HG03280 (cell line): ENCODE data around the gene CCT3.
"Not testable (repeated sequence)": the region's sequence is repeated elsewhere in the genome, so short reads cannot be mapped to it uniquely, and the experiment has no call there.

Experiments
- ATAC-seq: cut with Tn5 transposase; IDR thresholded peaks from one replicate; pipeline ENCODE4 v1.9.1; 2021; ENCODE audit warnings: mild to moderate bottlenecking, moderate library complexity; ENCODE audit not compliant: unreplicated experiment

Gene CCT3

GRCh38 chr1:156338180-156338976 is at the start of gene CCT3, which contains the start of gene TSACC:
CCT3 (minus strand) TSS chr1:156338292; CDS start chr1:156338184, 108 bp downstream.
TSACC (plus strand) TSS chr1:156338526; CDS start chr1:156339758, 1,232 bp downstream.
- peak; percentile 93 for ATAC-seq

GRCh38 chr1:156387870-156388173 is 49.7 kb upstream of the CCT3 start:
- ATAC-seq: no peak

- no peak for ATAC-seq
Measured at GRCh38 chr1:156386949-156387869, 49.1 kb upstream of the CCT3 start.

GRCh38 chr1:156386134-156386901 is 48.2 kb upstream of the CCT3 start:
- ATAC-seq: no peak

DNA sequence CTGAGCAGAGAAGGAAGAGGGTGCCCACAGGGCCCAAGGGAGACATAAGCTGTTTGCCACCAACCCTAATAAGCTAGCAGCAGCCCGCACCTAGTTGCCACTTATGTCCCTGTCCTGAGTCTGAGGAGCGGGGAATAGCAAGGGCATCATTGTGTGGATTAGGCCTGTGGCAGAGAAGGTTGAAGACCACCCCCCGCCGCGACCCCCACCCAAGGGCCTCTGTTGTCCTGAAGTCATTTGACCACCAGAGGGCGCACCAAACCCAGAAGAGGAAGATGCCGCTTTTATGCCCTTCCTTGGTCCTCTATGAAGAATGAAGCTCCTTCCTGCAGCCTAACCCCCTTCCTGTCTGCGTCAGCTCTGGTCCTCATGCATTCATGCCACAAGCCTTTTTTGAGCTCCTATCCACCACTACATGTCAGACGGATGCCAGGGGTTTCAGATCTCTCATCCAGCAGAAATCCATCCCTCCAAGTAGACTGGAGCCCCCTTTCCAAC is 47.5 kb upstream of the CCT3 start:
- ATAC-seq: no peak

GRCh38 chr1:156384658-156385057 is 46.6 kb upstream of the CCT3 start:
- ATAC-seq: no peak

- ATAC-seq: no peak
Measured at GRCh38 chr1:156384007-156384406, 45.9 kb upstream of the CCT3 start.

DNA sequence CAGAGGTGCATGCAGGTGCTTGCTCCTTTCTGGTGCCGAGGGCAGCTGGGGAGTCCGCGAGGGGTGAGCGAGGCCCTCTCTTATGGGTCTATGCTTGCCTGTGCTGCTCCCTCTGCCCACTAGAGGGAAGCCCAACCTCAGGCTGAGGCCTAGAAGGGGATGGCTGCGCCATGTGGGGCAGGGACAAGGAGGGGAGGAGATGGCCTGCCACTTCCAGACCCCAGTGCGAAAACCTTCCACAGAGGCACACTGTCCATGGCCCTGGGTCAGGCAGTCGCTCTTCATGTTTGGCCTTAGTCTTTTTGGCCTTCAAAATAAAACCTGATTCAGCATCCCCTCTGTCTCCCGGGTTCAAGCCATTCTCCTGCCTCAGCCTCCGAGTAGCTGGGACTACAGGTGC is 44.9 kb upstream of the CCT3 start:
- ATAC-seq: no peak

DNA sequence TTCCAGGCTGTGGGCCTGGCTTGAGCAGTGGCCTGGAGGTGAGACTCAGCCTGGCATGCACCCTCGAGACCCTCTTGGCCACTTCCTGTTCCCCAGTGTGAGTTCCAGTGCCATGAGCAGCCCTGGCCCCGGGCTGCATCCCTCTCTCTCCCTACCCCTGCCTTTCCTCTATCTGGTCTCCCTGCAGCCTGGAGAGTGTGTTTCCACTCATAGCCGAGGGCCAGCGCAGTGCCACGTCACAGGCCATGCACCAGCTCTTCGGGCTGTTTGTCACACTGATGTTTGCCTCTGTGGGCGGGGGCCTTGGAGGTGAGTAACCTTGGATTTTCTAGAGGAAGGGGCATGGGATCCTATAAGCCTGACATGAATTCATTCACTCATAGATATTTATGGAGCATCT is 44.5 kb upstream of the CCT3 start:
- ATAC-seq: no peak

DNA sequence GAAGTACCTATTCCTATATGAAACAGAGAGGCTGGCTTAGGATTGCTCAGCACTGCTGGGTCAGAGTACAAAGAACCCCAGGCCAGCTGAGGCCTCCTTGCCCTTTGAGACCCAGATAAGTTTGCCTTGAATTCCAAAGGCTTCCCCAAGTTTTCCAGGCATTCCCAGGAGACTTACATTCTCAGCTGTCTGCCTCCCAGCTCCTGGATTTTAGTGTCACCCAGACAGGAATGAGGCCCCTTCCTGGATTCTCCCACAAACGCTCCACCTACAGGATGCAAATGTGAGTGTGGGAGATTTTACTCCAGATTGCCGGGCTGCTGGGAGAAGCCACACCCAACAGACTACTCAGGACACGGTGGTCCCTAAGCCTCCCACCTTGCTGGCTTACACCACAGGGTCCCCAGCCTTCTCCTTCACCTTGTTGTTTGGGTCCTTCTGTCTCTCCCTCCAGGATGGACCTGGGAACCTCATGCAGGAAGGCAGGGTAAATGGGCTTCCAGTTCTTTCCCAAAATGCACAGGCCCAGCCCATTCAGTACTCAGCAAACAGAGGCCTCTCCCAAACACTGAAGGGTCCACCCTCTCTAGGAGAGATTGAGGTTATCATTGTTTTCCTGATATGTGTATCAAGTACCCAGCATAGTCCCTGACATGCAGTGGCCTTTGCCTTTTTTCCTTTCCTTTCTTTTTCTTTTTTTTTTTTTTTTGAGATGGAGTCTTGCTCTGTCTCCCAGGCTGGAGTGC is 41.5 kb upstream of the CCT3 start:
- no peak for ATAC-seq

DNA sequence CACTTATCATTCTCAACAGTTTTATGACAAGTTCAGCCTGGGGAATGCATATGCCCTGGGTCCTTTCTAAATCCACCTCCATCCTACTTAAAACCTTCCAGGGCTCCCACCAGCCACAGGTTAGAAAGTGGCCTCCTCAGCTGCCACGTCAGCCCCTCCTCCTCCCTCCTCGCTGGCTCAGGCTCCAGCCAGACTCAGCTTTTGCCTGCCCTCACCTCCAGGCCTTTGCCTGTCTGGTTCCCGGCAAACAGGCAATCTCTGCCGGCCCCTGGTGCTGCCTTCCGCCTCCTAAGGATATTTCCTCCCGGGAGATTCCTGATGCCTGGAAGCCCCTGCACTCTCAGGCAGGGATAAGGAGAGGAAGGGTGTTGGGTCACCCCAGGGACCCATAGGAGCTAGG is 40.5 kb upstream of the CCT3 start:
- ATAC-seq: no peak

DNA sequence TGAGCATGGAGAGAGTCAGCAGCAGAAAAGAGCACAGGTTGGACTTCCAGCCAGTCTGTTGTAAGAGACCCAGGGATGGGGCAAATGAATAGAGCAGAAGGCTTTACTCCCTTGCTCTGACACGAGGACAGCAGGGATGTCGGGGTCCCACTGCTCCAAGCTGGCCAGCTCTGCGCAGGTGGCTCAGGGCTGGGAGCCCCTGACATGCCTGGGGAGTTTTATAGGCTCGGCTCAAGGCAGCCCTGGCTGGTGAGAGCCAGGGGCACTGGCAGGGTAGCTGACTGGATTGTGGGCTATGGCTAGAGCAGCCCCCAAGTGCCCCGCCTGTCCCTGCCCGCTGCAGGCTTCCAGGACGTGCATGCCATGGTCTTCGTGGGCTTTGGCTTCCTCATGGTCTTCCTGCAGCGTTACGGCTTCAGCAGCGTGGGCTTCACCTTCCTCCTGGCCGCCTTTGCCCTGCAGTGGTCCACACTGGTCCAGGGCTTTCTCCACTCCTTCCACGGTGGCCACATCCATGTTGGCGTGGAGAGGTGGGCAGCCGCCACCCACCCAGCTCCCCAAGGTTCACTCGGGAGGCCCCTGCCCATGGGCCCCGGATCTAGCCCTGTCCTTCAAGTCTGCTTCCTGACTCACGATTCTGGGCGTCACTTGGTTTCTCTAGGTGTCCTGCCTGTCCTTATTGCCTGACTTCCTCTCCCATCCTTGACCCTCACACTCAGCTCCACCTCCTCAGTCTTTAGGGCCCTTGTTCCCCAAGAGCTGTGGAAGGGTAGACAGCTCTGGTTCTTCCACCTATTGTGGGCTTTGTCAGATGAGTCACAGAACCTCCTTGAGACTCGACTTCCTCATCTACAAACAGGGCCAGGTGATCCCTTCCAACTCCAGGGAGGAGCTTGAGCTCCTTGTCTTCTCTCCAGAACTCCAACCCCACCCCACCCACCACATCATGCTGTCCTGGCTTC is 39.1 kb upstream of the CCT3 start:
- no peak for ATAC-seq

- ATAC-seq: no peak
Measured at GRCh38 chr1:156376146-156376545, 38.1 kb upstream of the CCT3 start.

GRCh38 chr1:156373546-156373945 is 35.5 kb upstream of the CCT3 start:
- ATAC-seq: no peak

GRCh38 chr1:156372876-156373275 is 34.8 kb upstream of the CCT3 start:
- no peak for ATAC-seq

GRCh38 chr1:156372265-156372586 is 34.1 kb upstream of the CCT3 start:
- no peak for ATAC-seq

- ATAC-seq: no peak
Measured at GRCh38 chr1:156371553-156372264, 33.6 kb upstream of the CCT3 start.

DNA sequence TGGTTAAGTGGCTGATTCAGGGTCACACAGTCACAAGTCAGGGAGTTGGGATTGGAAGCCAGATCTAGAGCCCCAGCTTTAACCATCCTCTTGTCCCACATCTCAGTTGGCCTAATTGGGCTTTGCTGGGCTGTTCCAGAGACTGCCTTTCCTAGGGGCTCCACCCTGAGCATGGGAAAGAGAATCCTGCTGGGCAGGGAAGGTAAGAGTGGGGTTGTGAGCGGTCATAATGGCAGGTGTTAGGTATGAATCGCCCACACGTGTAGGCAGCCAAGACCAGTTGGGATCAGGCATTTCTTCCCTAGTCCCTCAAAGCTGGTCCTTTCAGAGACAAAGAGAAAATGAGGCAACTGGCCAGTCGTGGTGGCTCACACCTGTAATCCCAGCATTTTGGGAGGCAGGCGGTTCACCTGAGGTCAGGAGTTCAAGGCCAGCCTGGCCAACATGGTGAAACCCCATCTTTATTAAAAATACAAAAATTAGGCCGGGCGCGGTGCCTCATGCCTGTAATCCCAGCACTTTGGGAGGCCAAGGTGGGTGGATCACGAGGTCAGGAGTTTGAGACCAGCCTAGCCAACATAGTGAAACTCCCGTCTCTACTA is 31.7 kb upstream of the CCT3 start:
- not testable (repeated sequence) for ATAC-seq
